Activated naive CD8-positive, alpha-beta T cell treated with anti-CD3 and anti-CD28 coated beads for 36 hours (primary cell): Measurements from ENCODE around the gene LRRC55. TPM values are rescaled to one million over a fixed set of nuclear protein-coding genes. Genes with fewer than 3 reads are reported as not detected.

ENCODE experiments used
- DNase-seq: peaks from one replicate; pipeline ENCODE4 v3.0.0; 2021
- H3K27ac Mint-ChIP-seq: one replicate; pipeline ENCODE4 v1.8.0; 2022; ENCODE audit warnings: mild to moderate bottlenecking, moderate library complexity, mixed read lengths
- H3K27me3 Mint-ChIP-seq: one replicate; pipeline ENCODE4 v1.8.0; 2022; ENCODE audit warnings: mild to moderate bottlenecking, mixed read lengths
- H3K36me3 Mint-ChIP-seq: one replicate; pipeline ENCODE4 v1.8.0; 2021; ENCODE audit warnings: mild to moderate bottlenecking, mixed read lengths
- H3K4me1 Mint-ChIP-seq: one replicate; pipeline ENCODE4 v1.8.0; 2021; ENCODE audit warnings: mixed read lengths
- H3K4me3 Mint-ChIP-seq: one replicate; pipeline ENCODE4 v1.8.0; 2022; ENCODE audit warnings: mild to moderate bottlenecking, moderate library complexity, mixed read lengths
- H3K9me3 Mint-ChIP-seq: one replicate; pipeline ENCODE4 v1.8.0; 2022; ENCODE audit warnings: mixed read lengths
- total RNA-seq, 2 experiments: library from RNA; stranded (reverse); gene quantifications; one replicate each; pipeline ENCODE4 v1.2.3, GENCODE V29; 2021

Gene LRRC55
- total RNA-seq, 2 experiments from 2014 or later = not detected

GRCh38 chr11:57203882-57204480 is 22.2 kb downstream of the LRRC55 start:
- H3K27me3 Mint-ChIP-seq = peaks cover 15% of the 10 kb centered on the region
- DNase-seq = no peak
- no peak overlapping the region for H3K27ac Mint-ChIP-seq
- H3K36me3 Mint-ChIP-seq = no peaks in the 10 kb centered on the region
- H3K9me3 Mint-ChIP-seq = no peaks in the 10 kb centered on the region
- no peaks in the 10 kb centered on the region for H3K4me1 Mint-ChIP-seq
- no peak overlapping the region for H3K4me3 Mint-ChIP-seq

GRCh38 chr11:57205041-57205641 is 23.4 kb downstream of the LRRC55 start:
- Mint-ChIP-seq H3K4me1 (no peaks in the 10 kb centered on the region), H3K27me3 (peaks cover 15% of the 10 kb centered on the region), H3K9me3 (no peaks in the 10 kb centered on the region), H3K27ac (no peak overlapping the region), H3K36me3 (no peaks in the 10 kb centered on the region), H3K4me3 (no peak overlapping the region)
- DNase-seq = no peak

GRCh38 chr11:57207168-57207567 is 25.4 kb downstream of the LRRC55 start:
- peaks cover 15% of the 10 kb centered on the region for H3K27me3 Mint-ChIP-seq
- H3K9me3 Mint-ChIP-seq = no peaks in the 10 kb centered on the region
- H3K36me3 Mint-ChIP-seq = no peaks in the 10 kb centered on the region
- no peak overlapping the region for H3K4me3 Mint-ChIP-seq
- no peak overlapping the region for H3K27ac Mint-ChIP-seq
- no peaks in the 10 kb centered on the region for H3K4me1 Mint-ChIP-seq
- no peak for DNase-seq

GRCh38 chr11:57210781-57211180 is 29.0 kb downstream of the LRRC55 start:
- H3K9me3 Mint-ChIP-seq = no peaks in the 10 kb centered on the region

GRCh38 chr11:57213342-57214097 is 31.8 kb downstream of the LRRC55 start:
- no peak overlapping the region for H3K27ac Mint-ChIP-seq
- no peak for DNase-seq
- H3K9me3 Mint-ChIP-seq = no peaks in the 10 kb centered on the region
- H3K4me1 Mint-ChIP-seq = no peaks in the 10 kb centered on the region
- no peaks in the 10 kb centered on the region for H3K36me3 Mint-ChIP-seq
- no peak overlapping the region for H3K4me3 Mint-ChIP-seq
- H3K27me3 Mint-ChIP-seq = no peaks in the 10 kb centered on the region

More at GRCh38 chr11:57210781-57211180, 29.0 kb downstream of the LRRC55 start:
- H3K36me3 Mint-ChIP-seq = no peaks in the 10 kb centered on the region
- H3K27ac Mint-ChIP-seq = no peak overlapping the region
- H3K4me3 Mint-ChIP-seq = no peak overlapping the region
- DNase-seq = no peak
- H3K27me3 Mint-ChIP-seq = peaks cover 11% of the 10 kb centered on the region
- H3K4me1 Mint-ChIP-seq = no peaks in the 10 kb centered on the region

- Mint-ChIP-seq H3K4me3 (no peak overlapping the region), H3K27ac (no peak overlapping the region), H3K9me3 (no peaks in the 10 kb centered on the region), H3K36me3 (no peaks in the 10 kb centered on the region), H3K27me3 (no peaks in the 10 kb centered on the region), H3K4me1 (no peaks in the 10 kb centered on the region)
- DNase-seq = no peak
Measured at GRCh38 chr11:57214098-57214417, 32.3 kb downstream of the LRRC55 start.

- H3K27me3 Mint-ChIP-seq = no peaks in the 10 kb centered on the region
- no peaks in the 10 kb centered on the region for H3K36me3 Mint-ChIP-seq
- DNase-seq = no peak
- no peaks in the 10 kb centered on the region for H3K9me3 Mint-ChIP-seq
- H3K4me1 Mint-ChIP-seq = no peaks in the 10 kb centered on the region
- no peak overlapping the region for H3K4me3 Mint-ChIP-seq
- no peak overlapping the region for H3K27ac Mint-ChIP-seq
Measured at GRCh38 chr11:57214494-57214893, 32.7 kb downstream of the LRRC55 start.

GRCh38 chr11:57216463-57216862 is 34.7 kb downstream of the LRRC55 start:
- H3K4me3 Mint-ChIP-seq = no peak overlapping the region
- DNase-seq = no peak

GRCh38 chr11:57217053-57217452 is 35.3 kb downstream of the LRRC55 start:
- H3K9me3 Mint-ChIP-seq = no peaks in the 10 kb centered on the region
- H3K36me3 Mint-ChIP-seq = no peaks in the 10 kb centered on the region
- H3K4me1 Mint-ChIP-seq = no peaks in the 10 kb centered on the region
- DNase-seq = no peak
- no peak overlapping the region for H3K4me3 Mint-ChIP-seq
- no peak overlapping the region for H3K27ac Mint-ChIP-seq
- no peaks in the 10 kb centered on the region for H3K27me3 Mint-ChIP-seq

More at GRCh38 chr11:57216463-57216862, 34.7 kb downstream of the LRRC55 start:
- H3K27me3 Mint-ChIP-seq = no peaks in the 10 kb centered on the region
- no peak overlapping the region for H3K27ac Mint-ChIP-seq
- no peaks in the 10 kb centered on the region for H3K9me3 Mint-ChIP-seq
- H3K4me1 Mint-ChIP-seq = no peaks in the 10 kb centered on the region
- H3K36me3 Mint-ChIP-seq = no peaks in the 10 kb centered on the region

- H3K36me3 Mint-ChIP-seq = no peaks in the 10 kb centered on the region
- no peak for DNase-seq
- no peak overlapping the region for H3K27ac Mint-ChIP-seq
- no peak overlapping the region for H3K4me3 Mint-ChIP-seq
- no peaks in the 10 kb centered on the region for H3K27me3 Mint-ChIP-seq
- H3K9me3 Mint-ChIP-seq = no peaks in the 10 kb centered on the region
- H3K4me1 Mint-ChIP-seq = no peaks in the 10 kb centered on the region
Measured at GRCh38 chr11:57219021-57219627, 37.4 kb downstream of the LRRC55 start.

- no peaks in the 10 kb centered on the region for H3K4me1 Mint-ChIP-seq
- H3K27me3 Mint-ChIP-seq = no peaks in the 10 kb centered on the region
- H3K27ac Mint-ChIP-seq = no peak overlapping the region
- H3K36me3 Mint-ChIP-seq = no peaks in the 10 kb centered on the region
- no peak overlapping the region for H3K4me3 Mint-ChIP-seq
- DNase-seq = no peak
- no peaks in the 10 kb centered on the region for H3K9me3 Mint-ChIP-seq
Measured at GRCh38 chr11:57222239-57222638, 40.5 kb downstream of the LRRC55 start.

GRCh38 chr11:57223601-57224000 is 41.8 kb downstream of the LRRC55 start:
- peaks cover 2% of the 10 kb centered on the region for H3K27me3 Mint-ChIP-seq
- no peak overlapping the region for H3K4me3 Mint-ChIP-seq

GRCh38 chr11:57224128-57224527 is 42.4 kb downstream of the LRRC55 start:
- Mint-ChIP-seq H3K27ac (no peak overlapping the region), H3K36me3 (no peaks in the 10 kb centered on the region), H3K4me3 (no peak overlapping the region), H3K9me3 (no peaks in the 10 kb centered on the region), H3K27me3 (peaks cover 6% of the 10 kb centered on the region), H3K4me1 (no peaks in the 10 kb centered on the region)
- DNase-seq = no peak

More at GRCh38 chr11:57223601-57224000, 41.8 kb downstream of the LRRC55 start:
- Mint-ChIP-seq H3K4me1 (no peaks in the 10 kb centered on the region), H3K27ac (no peak overlapping the region), H3K9me3 (no peaks in the 10 kb centered on the region), H3K36me3 (no peaks in the 10 kb centered on the region)
- no peak for DNase-seq

- no peak overlapping the region for H3K27ac Mint-ChIP-seq
- H3K4me1 Mint-ChIP-seq = no peaks in the 10 kb centered on the region
- H3K4me3 Mint-ChIP-seq = no peak overlapping the region
- H3K9me3 Mint-ChIP-seq = no peaks in the 10 kb centered on the region
- H3K36me3 Mint-ChIP-seq = no peaks in the 10 kb centered on the region
- H3K27me3 Mint-ChIP-seq = peaks cover 9% of the 10 kb centered on the region
- DNase-seq = no peak
Measured at GRCh38 chr11:57224537-57224936, 42.8 kb downstream of the LRRC55 start.

- Mint-ChIP-seq H3K36me3 (no peaks in the 10 kb centered on the region), H3K4me3 (no peak overlapping the region), H3K4me1 (no peaks in the 10 kb centered on the region), H3K27ac (no peak overlapping the region), H3K9me3 (no peaks in the 10 kb centered on the region), H3K27me3 (peaks cover 41% of the 10 kb centered on the region)
- DNase-seq = no peak
Measured at GRCh38 chr11:57228600-57228999, 46.8 kb downstream of the LRRC55 start.
